ENCODE measurements around the gene SLC9A1.

DNA sequence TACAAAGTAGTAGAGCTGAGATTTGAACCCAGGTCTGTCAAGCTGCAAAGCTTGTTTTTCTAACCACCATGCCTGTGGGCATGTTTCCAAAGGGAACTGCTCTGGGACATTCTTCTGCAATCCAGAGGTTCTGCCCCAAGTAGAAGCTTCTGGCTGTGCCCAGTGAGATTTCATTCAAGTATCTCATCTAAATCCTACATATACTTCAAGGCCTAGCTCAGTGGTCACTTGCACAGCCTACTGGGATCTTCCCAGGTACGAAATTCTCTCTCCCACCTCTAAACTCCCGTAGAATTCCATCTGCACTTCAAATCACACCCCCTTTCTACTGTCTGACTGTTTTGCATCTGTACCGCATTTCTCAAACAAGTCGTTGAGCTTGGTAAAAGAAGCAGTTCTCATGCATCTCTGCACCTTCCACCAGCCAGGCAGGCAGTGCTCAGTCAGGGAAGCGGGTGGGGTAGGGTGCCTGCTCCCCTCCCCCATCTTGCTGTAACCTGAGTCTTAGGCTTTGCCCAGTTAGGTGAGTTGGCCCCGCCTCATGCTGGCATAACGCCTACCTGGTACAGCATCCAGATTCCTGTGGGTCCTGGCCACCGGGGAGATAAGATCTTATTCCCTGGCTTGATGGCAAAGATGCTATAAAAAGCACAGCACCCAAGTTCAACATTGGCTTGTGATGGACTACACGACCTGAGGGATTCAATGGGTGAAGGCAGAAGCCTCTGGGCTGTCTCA, 13.5 kb downstream of the SLC9A1 start:
- TF ChIP-seq POLR2A (IDR thresholded peaks at IDR 0.05) = no peak
- no peak for TF ChIP-seq CTCF (IDR thresholded peaks at IDR 0.05)

Data from breast epithelium (tissue), 3 donors.